HEK293 (cell line): ENCODE data around the gene AKT1.

Source experiments
- EGR2 ChIP-seq: fragments of 450-650 bp; formaldehyde crosslinking; IDR thresholded peaks from 2 replicates; pipeline ENCODE4 v1.5.1; 2016; ENCODE audit warnings: low read depth, missing biosample characterization, missing genetic modification characterization
- ZFP37 ChIP-seq: fragments of 450-650 bp; formaldehyde crosslinking; IDR thresholded peaks from 2 replicates; pipeline ENCODE4 v1.5.1; 2016; ENCODE audit warnings: missing biosample characterization, missing genetic modification characterization
- ZNF157 ChIP-seq: fragments of 450-650 bp; formaldehyde crosslinking; IDR thresholded peaks from 2 replicates; pipeline ENCODE4 v1.5.1; 2016; ENCODE audit warnings: missing biosample characterization, missing genetic modification characterization
- ZNF404 ChIP-seq: fragments of 450-650 bp; formaldehyde crosslinking; IDR thresholded peaks from 2 replicates; pipeline ENCODE4 v1.5.1; 2017; ENCODE audit warnings: missing biosample characterization, missing genetic modification characterization
- ZNF48 ChIP-seq: fragments of 450-650 bp; formaldehyde crosslinking; IDR thresholded peaks from 2 replicates; pipeline ENCODE4 v1.5.1; 2016; ENCODE audit warnings: missing biosample characterization, missing genetic modification characterization
- TF ChIP-seq, protein P1 (sequence below): fragments of 450-650 bp; formaldehyde crosslinking; IDR thresholded peaks from 2 replicates; pipeline ENCODE4 v1.5.1; 2016; ENCODE audit warnings: missing biosample characterization, missing genetic modification characterization
- TF ChIP-seq, protein P2 (sequence below): fragments of 450-650 bp; formaldehyde crosslinking; optimal IDR thresholded peaks from 2 replicates; pipeline ENCODE3; 2016; ENCODE audit warnings: missing biosample characterization, mild to moderate bottlenecking, missing genetic modification characterization

DNA sequence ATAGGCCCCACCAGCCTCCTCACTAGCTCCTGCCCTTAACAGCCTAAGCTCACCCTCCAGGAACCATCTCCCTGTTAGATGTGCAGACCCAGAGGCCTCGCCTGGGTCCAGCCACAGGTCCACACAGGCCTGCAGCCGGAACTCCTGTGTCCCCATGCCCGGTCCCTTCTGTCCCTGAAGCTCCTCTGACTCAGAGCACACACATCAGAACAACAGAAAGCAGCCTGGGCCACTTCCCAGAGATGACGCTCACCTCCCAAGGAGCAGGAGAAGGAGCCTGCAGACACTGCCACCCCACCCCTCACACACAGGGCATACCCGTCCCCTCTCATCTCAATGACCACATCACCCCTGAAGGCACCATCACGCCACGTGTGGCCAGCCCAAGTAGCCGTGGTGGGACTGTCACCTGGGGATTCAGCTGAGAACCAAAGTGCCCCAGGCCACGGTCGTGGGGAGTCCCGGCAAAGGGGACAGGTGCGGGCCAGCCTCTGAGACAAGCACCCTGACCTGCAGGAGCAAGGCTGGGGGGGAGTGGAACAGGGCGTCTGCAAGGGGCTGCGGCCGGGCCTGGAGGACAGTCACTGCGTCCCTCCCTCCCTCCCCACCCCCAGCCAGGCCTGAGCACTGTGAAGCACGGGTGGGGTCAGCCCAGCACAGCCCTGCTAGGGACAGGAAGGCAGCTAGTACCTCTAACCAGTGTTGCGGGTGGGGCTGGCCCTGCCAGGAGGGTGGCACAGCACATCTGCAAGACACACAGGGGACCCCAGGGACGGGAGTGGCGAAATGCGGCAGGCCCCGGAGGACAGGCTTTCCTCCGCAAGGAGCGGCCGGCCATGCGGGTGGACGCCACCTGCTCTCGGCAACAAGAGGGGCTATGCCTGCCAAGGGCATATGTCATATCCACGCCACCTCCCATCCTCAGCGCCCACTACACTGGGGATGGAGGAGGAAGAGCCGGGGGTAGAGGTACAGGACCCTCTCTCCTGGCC, 5.5 kb downstream of the AKT1 start:
- TF ChIP-seq, protein P1, sequence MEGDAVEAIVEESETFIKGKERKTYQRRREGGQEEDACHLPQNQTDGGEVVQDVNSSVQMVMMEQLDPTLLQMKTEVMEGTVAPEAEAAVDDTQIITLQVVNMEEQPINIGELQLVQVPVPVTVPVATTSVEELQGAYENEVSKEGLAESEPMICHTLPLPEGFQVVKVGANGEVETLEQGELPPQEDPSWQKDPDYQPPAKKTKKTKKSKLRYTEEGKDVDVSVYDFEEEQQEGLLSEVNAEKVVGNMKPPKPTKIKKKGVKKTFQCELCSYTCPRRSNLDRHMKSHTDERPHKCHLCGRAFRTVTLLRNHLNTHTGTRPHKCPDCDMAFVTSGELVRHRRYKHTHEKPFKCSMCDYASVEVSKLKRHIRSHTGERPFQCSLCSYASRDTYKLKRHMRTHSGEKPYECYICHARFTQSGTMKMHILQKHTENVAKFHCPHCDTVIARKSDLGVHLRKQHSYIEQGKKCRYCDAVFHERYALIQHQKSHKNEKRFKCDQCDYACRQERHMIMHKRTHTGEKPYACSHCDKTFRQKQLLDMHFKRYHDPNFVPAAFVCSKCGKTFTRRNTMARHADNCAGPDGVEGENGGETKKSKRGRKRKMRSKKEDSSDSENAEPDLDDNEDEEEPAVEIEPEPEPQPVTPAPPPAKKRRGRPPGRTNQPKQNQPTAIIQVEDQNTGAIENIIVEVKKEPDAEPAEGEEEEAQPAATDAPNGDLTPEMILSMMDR (tag by site-specific recombination): no peak
- TF ChIP-seq, protein P2, sequence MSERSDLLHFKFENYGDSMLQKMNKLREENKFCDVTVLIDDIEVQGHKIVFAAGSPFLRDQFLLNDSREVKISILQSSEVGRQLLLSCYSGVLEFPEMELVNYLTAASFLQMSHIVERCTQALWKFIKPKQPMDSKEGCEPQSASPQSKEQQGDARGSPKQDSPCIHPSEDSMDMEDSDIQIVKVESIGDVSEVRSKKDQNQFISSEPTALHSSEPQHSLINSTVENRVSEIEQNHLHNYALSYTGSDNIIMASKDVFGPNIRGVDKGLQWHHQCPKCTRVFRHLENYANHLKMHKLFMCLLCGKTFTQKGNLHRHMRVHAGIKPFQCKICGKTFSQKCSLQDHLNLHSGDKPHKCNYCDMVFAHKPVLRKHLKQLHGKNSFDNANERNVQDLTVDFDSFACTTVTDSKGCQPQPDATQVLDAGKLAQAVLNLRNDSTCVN (tag by site-specific recombination): no peak
- TF ChIP-seq ZNF157 (tag by site-specific recombination): no peak
- TF ChIP-seq ZNF404 (tag by site-specific recombination): no peak
- no peak for TF ChIP-seq ZFP37
- TF ChIP-seq ZNF48 (tag by site-specific recombination): no peak
- no peak for TF ChIP-seq EGR2 (tag by site-specific recombination)
